H1 (cell line): ENCODE measurements around the gene SLITRK4. TPM values are rescaled to one million over a fixed set of nuclear protein-coding genes. Genes with fewer than 3 reads are reported as not detected.
A peak's percentile ranks its signal among the peaks of the same experiment; 100 is the strongest.

ENCODE experiments used
- CTCF ChIA-PET: fragments of 300-600 bp; sonication (Branson Sonifier 250); formaldehyde crosslinking; loops from one replicate; lab custom pipeline; 2021; ENCODE audit not compliant: partially characterized antibody; lab: Charles Lee
- POLR2A ChIA-PET: fragments of 300-600 bp; sonication (Branson Sonifier 250); formaldehyde crosslinking; loops from one replicate; lab custom pipeline; 2021; ENCODE audit warnings: inconsistent platforms; ENCODE audit not compliant: partially characterized antibody; lab: Charles Lee
- DNase-seq, 2 experiments: peaks; one replicate each; pipeline versions ENCODE4 v3.0.0 to v3.0.0-alpha.2; 2010 to 2022; ENCODE audit warnings: low spot score in 2 of 2, low read depth in 1 of 2, mixed read lengths in 1 of 2
- FAIRE-seq: peaks from 2 replicates; lab custom pipeline; 2011; peaks lifted over from hg19 to GRCh38; lab: Jason Lieb, UNC
- H2AFZ ChIP-seq: 2 replicates; pipeline ENCODE4 v1.8.1; 2012; ENCODE audit warnings: low read length, inconsistent platforms
- H2AK5ac ChIP-seq: 2 replicates; pipeline ENCODE4 v1.6.1; 2013; ENCODE audit warnings: low read depth, low read length
- H2BK120ac ChIP-seq: replicated peaks from 2 replicates; pipeline ENCODE3; 2013; ENCODE audit warnings: low read depth, low read length, inconsistent platforms
- H2BK12ac ChIP-seq: 2 replicates; pipeline ENCODE4 v1.6.1; 2013; ENCODE audit warnings: low read depth, low read length
- H2BK15ac ChIP-seq: 2 replicates; pipeline ENCODE4 v1.6.1; 2013; ENCODE audit warnings: low read length
- H2BK20ac ChIP-seq: 2 replicates; pipeline ENCODE4 v1.6.1; 2013; ENCODE audit warnings: low read length
- H2BK5ac ChIP-seq: 2 replicates; pipeline ENCODE4 v1.6.1; 2013; ENCODE audit warnings: low read depth, low read length
- H3K14ac ChIP-seq: 2 replicates; pipeline ENCODE4 v1.6.1; 2013; ENCODE audit warnings: inconsistent platforms; ENCODE audit not compliant: insufficient read length
- H3K18ac ChIP-seq: 2 replicates; pipeline ENCODE4 v1.6.1; 2013; ENCODE audit warnings: low read length; ENCODE audit errors: extremely low read depth
- H3K23ac ChIP-seq: 2 replicates; pipeline ENCODE4 v1.6.1; 2013; ENCODE audit warnings: inconsistent platforms; ENCODE audit not compliant: insufficient read length
- H3K23me2 ChIP-seq: 2 replicates; pipeline ENCODE4 v1.6.1; 2013; ENCODE audit warnings: low read depth, low read length
- H3K27ac ChIP-seq: 2 replicates; pipeline ENCODE4 v1.6.1; 2011; ENCODE audit warnings: low read depth, low read length, inconsistent platforms
- H3K27me3 ChIP-seq, 4 experiments: replicated peaks in 1 of 4; 1 replicate in 1 of 4; 2 replicates in 3 of 4; pipeline versions ENCODE4 v1.6.1 to v1.8.1; 2011 to 2013; ENCODE audit warnings: low read length in 3 of 4, mild to moderate bottlenecking in 3 of 4, inconsistent platforms in 2 of 4, mixed read lengths in 2 of 4, moderate library complexity in 1 of 4; ENCODE audit not compliant: control insufficient read depth in 3 of 4, insufficient read depth in 3 of 4; ENCODE audit errors: extremely low read depth in 1 of 4
- H3K36me3 ChIP-seq, 4 experiments: 2 replicates each; pipeline versions ENCODE4 v1.6.1 to v1.8.1; 2011 to 2013; ENCODE audit warnings: mild to moderate bottlenecking in 4 of 4, low read length in 3 of 4, moderate library complexity in 2 of 4, control low read depth in 1 of 4, inconsistent platforms in 1 of 4; ENCODE audit not compliant: insufficient read depth in 4 of 4, control insufficient read depth in 2 of 4
- H3K4ac ChIP-seq: replicated peaks from 2 replicates; pipeline ENCODE3; 2013; ENCODE audit warnings: low read length, low read depth, mixed read lengths, inconsistent platforms; ENCODE audit not compliant: insufficient read length
- H3K4me1 ChIP-seq, 4 experiments: replicated peaks in 1 of 4; 1 replicate in 1 of 4; 2 replicates in 3 of 4; pipeline versions ENCODE4 v1.6.1 to v1.8.1; 2011 to 2013; ENCODE audit warnings: low read length in 3 of 4, inconsistent platforms in 2 of 4, mixed read lengths in 1 of 4; ENCODE audit not compliant: insufficient read depth in 4 of 4, control insufficient read depth in 3 of 4
- H3K4me2 ChIP-seq, 2 experiments: 2 replicates each; pipeline versions ENCODE4 v1.6.1 to v1.8.1; 2011 to 2013; ENCODE audit warnings: low read depth in 2 of 2, low read length in 2 of 2, control low read depth in 1 of 2, inconsistent platforms in 1 of 2, mild to moderate bottlenecking in 1 of 2; ENCODE audit not compliant: insufficient read depth in 1 of 2
- H3K4me3 ChIP-seq, 4 experiments: fragments of 200-600, 300-600 bp in 1 of 4; sonication (generic), shearing (Covaris generic), sonication (Bioruptor Twin) in 1 of 4; 2 replicates each; pipeline versions ENCODE4 v1.5.1 to v1.8.1; 2011 to 2016; ENCODE audit warnings: low read length in 4 of 4, low read depth in 3 of 4, control low read depth in 2 of 4, inconsistent platforms in 2 of 4, mild to moderate bottlenecking in 2 of 4, mixed read lengths in 1 of 4, moderate library complexity in 1 of 4; ENCODE audit not compliant: insufficient read depth in 2 of 4; ENCODE audit errors: extremely low read depth in 1 of 4
- H3K56ac ChIP-seq: replicated peaks from 2 replicates; pipeline ENCODE3; 2013; ENCODE audit warnings: low read depth, mild to moderate bottlenecking, mixed read lengths, low read length, inconsistent platforms; ENCODE audit not compliant: insufficient read length
- H3K79me1 ChIP-seq: 2 replicates; pipeline ENCODE4 v1.6.1; 2013; ENCODE audit warnings: low read depth, low read length, control low read depth
- H3K79me2 ChIP-seq, 2 experiments: 2 replicates each; pipeline versions ENCODE4 v1.6.1 to v1.8.1; 2012 to 2013; ENCODE audit warnings: low read length in 2 of 2, mild to moderate bottlenecking in 2 of 2, inconsistent platforms in 1 of 2; ENCODE audit not compliant: insufficient read depth in 2 of 2, control insufficient read depth in 1 of 2
- H3K9ac ChIP-seq, 4 experiments: replicated peaks in 1 of 4; 1 replicate in 1 of 4; 2 replicates in 3 of 4; pipeline versions ENCODE4 v1.6.1 to v1.8.1; 2011 to 2013; ENCODE audit warnings: low read depth in 3 of 4, low read length in 3 of 4, control low read depth in 2 of 4, mild to moderate bottlenecking in 2 of 4, moderate library complexity in 2 of 4, inconsistent platforms in 1 of 4; ENCODE audit errors: extremely low read depth in 1 of 4
- H3K9me3 ChIP-seq, 2 experiments: 2 replicates each; pipeline versions ENCODE4 v1.6.1 to v1.8.1; 2012 to 2013; ENCODE audit warnings: mild to moderate bottlenecking in 2 of 2, moderate library complexity in 2 of 2, control low read depth in 1 of 2, inconsistent platforms in 1 of 2, low read depth in 1 of 2, low read length in 1 of 2, mixed read lengths in 1 of 2; ENCODE audit not compliant: insufficient read depth in 2 of 2
- H4K20me1 ChIP-seq, 2 experiments: replicated peaks in 1 of 2; 2 replicates each; pipeline versions ENCODE3 to v1.8.1; 2011 to 2013; ENCODE audit warnings: inconsistent platforms in 2 of 2, low read length in 2 of 2, mild to moderate bottlenecking in 1 of 2; ENCODE audit not compliant: insufficient read depth in 2 of 2, control insufficient read depth in 1 of 2
- H4K5ac ChIP-seq: 2 replicates; pipeline ENCODE4 v1.6.1; 2013; ENCODE audit warnings: low read length, low read depth, mixed read lengths, inconsistent platforms; ENCODE audit not compliant: insufficient read length
- H4K8ac ChIP-seq: 2 replicates; pipeline ENCODE4 v1.8.0; 2013; ENCODE audit warnings: mild to moderate bottlenecking, moderate library complexity, low read length, inconsistent platforms; ENCODE audit not compliant: insufficient read depth; ENCODE audit errors: extremely low read depth
- H4K91ac ChIP-seq: replicated peaks from 2 replicates; pipeline ENCODE3; 2013; ENCODE audit warnings: low read length, mixed read lengths, inconsistent platforms; ENCODE audit not compliant: insufficient read length
- ATF3 ChIP-seq: IDR thresholded peaks from 2 replicates; pipeline ENCODE4 v1.6.1; 2011; ENCODE audit warnings: low read depth, mild to moderate bottlenecking, low read length; ENCODE audit not compliant: insufficient read depth
- CREB1 ChIP-seq: IDR thresholded peaks from 2 replicates; pipeline ENCODE4 v1.6.1; 2012; ENCODE audit warnings: inconsistent platforms
- EP300 ChIP-seq, 2 experiments: IDR thresholded peaks; 1 replicate in 1 of 2; 2 replicates in 1 of 2; pipeline ENCODE4 v1.6.1; 2011 to 2012; ENCODE audit warnings: low read depth in 2 of 2, low read length in 2 of 2, mild to moderate bottlenecking in 2 of 2, borderline replicate concordance in 1 of 2, inconsistent platforms in 1 of 2, moderate library complexity in 1 of 2
- GABPA ChIP-seq: IDR thresholded peaks from 2 replicates; pipeline ENCODE4 v1.6.1; 2011; ENCODE audit warnings: mild to moderate bottlenecking, low read length, moderate library complexity, borderline replicate concordance; ENCODE audit not compliant: insufficient read depth
- PHF8 ChIP-seq: fragments of 200-600 bp; sonication (generic); conservative IDR thresholded peaks from 2 replicates; pipeline ENCODE4 v1.7.1; 2012; ENCODE audit warnings: low read depth, mild to moderate bottlenecking, inconsistent platforms, low read length, moderate library complexity
- POU5F1 ChIP-seq: IDR thresholded peaks from 2 replicates; pipeline ENCODE4 v1.6.1; 2011; ENCODE audit warnings: low read depth, mild to moderate bottlenecking, low read length, moderate library complexity
- RAD21 ChIP-seq, 2 experiments: IDR thresholded peaks in 1 of 2; conservative IDR thresholded peaks in 1 of 2; 2 replicates each; pipeline ENCODE4 v1.6.1; 2011; ENCODE audit warnings: low read depth in 2 of 2, low read length in 2 of 2, improper control_type of control experiment in 1 of 2, inconsistent platforms in 1 of 2, mild to moderate bottlenecking in 1 of 2, moderate library complexity in 1 of 2
- TCF12 ChIP-seq: IDR thresholded peaks from 2 replicates; pipeline ENCODE4 v1.6.1; 2011; ENCODE audit warnings: low read depth, mild to moderate bottlenecking, low read length
- WGBS, 2 experiments: shearing (Covaris generic) in 1 of 2; methylation state at CpG; one replicate each; pipeline versions ENCODE4 v1.1.6 to v1.1.7; 2013 to 2015; ENCODE audit warnings: low lambda C conversion rate in 2 of 2, mixed read lengths in 2 of 2, inconsistent platforms in 1 of 2, low coverage in 1 of 2, missing lambda C conversion rate in 1 of 2; ENCODE audit not compliant: insufficient replicate concordance in 2 of 2, insufficient coverage in 1 of 2, insufficient read length in 1 of 2; ENCODE audit errors: extremely low coverage in 1 of 2, missing lambda C conversion rate in 1 of 2; 5-methylcytosine and 5-hydroxymethylcytosine counted together
- polyA plus RNA-seq, 7 experiments: library from polyadenylated mRNA; depleted of rRNA in 3 of 7; stranded (reverse) in 5 of 7; unstranded in 2 of 7; fragments of >200 nt in 5 of 7; fragments of 200-250 nt in 2 of 7; gene quantifications; 1 replicate in 5 of 7; 2 replicates in 1 of 7; 4 replicates in 1 of 7; pipeline versions ENCODE4 v1.2.1 to v1.2.3, GENCODE V29; 2011 to 2013; ENCODE audit warnings: missing spikeins in 2 of 7, mixed read lengths in 2 of 7
- total RNA-seq: library from RNA; stranded (reverse); fragmentation: NEBNext Ultra II Directional; extraction: Animal tissue kit (Norgen Biotek cat#: 25700); gene quantifications from 2 replicates; pipeline ENCODE4 v1.2.1, GENCODE V29; 2021
- TF ChIP-seq, protein P1 (sequence below): IDR thresholded peaks from 2 replicates; pipeline ENCODE4 v1.6.1; 2011; ENCODE audit warnings: low read length, improper control_type of control experiment

The SLITRK4 gene
- total and polyA plus RNA-seq, 2 of the 8 experiments (the other 6 are each of a cell fraction or from before 2014, with no cell fraction given) = 3.1 to 8.2 TPM

GRCh38 chrX:143632625-143633410 is 3.1 kb downstream of the SLITRK4 start:
- H3K56ac ChIP-seq = no peak overlapping the region
- no peak overlapping the region for H2BK120ac ChIP-seq
- FAIRE-seq = no peak
- no peak overlapping the region for H3K4ac ChIP-seq
- no peak overlapping the region for H3K18ac ChIP-seq
- H2BK20ac ChIP-seq = no peak overlapping the region
- H4K20me1 ChIP-seq = no peaks in the 10 kb centered on the region
- H3K4me1 ChIP-seq = peaks cover 0 to 6% (median 0%) of the 10 kb centered on the region in 4 experiments; a peak in 1 of 7 replicates
- H2BK12ac ChIP-seq = no peak overlapping the region
- no peak overlapping the region for H2BK5ac ChIP-seq
- no peak overlapping the region for H4K8ac ChIP-seq
- CTCF ChIA-PET = interaction anchor here (0.7 to 1.2 kb wide), 4 partner anchors 16 to 191 kb away, joined by 3 to 4 read pairs (median 3); no protein-coding TSS in a partner anchor
- H3K4me2 ChIP-seq = peak overlapping the region; percentile 75 to 94
- H3K9me3 ChIP-seq = peaks cover 11% of the 10 kb centered on the region in 2 experiments; a peak in 1 of 4 replicates
- H3K79me1 ChIP-seq = no peaks in the 10 kb centered on the region
- POLR2A ChIA-PET = interaction anchor here (0.6 to 0.8 kb wide), 2 partner anchors 10 to 11 kb away, joined by 3 to 4 read pairs; no protein-coding TSS in a partner anchor
- peak overlapping the region; percentile 55 to 83 (median 66) for H3K4me3 ChIP-seq
- no peak overlapping the region for H3K27ac ChIP-seq
- no peak overlapping the region for H3K14ac ChIP-seq
- no peak overlapping the region for H2AK5ac ChIP-seq
- 30% methylated on average over 7 of the region's 7 CpGs; no CpG with 5 or more reads in 1 of the 2 experiments for WGBS, 2 experiments
- H2BK15ac ChIP-seq = no peak overlapping the region
- no peak for DNase-seq
- H3K9ac ChIP-seq = no peak overlapping the region
- H3K23me2 ChIP-seq = peaks cover 7% of the 10 kb centered on the region; the same call in 1 of the 2 replicates
- no peak overlapping the region for H2AFZ ChIP-seq
- H3K36me3 ChIP-seq = peaks cover 0 to 22% (median 5%) of the 10 kb centered on the region in 4 experiments; a peak in 4 of 8 replicates
- H4K5ac ChIP-seq = no peak overlapping the region
- 0 out of 4 replicates have a peak, but pooled peaks cover 0 to 8% of the 10 kb centered on the region in 2 experiments for H3K79me2 ChIP-seq
- no peak overlapping the region for H4K91ac ChIP-seq
- no peak overlapping the region for H3K23ac ChIP-seq
- H3K27me3 ChIP-seq = peaks cover 0 to 5% (median 0%) of the 10 kb centered on the region in 4 experiments; a peak in 2 of 7 replicates
- TF ChIP-seq RAD21 (IDR thresholded peaks at IDR 0.05 in 1 of 2, conservative IDR thresholded peaks at IDR 0.05 in 1 of 2; ENCODE audit: low read depth in 2 of 2, low read length in 2 of 2) (no peak), TCF12 (no peak), POU5F1 (no peak), CREB1 (no peak), ATF3 (no peak), PHF8 (no peak), GABPA (no peak), EP300 (IDR thresholded peaks at IDR 0.05; ENCODE audit: borderline replicate concordance in 1 of 2, low read depth in 2 of 2, low read length in 2 of 2) (no peak)
- TF ChIP-seq, protein P1, sequence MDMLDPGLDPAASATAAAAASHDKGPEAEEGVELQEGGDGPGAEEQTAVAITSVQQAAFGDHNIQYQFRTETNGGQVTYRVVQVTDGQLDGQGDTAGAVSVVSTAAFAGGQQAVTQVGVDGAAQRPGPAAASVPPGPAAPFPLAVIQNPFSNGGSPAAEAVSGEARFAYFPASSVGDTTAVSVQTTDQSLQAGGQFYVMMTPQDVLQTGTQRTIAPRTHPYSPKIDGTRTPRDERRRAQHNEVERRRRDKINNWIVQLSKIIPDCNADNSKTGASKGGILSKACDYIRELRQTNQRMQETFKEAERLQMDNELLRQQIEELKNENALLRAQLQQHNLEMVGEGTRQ = no peak
